Stimulated activated CD8-positive, alpha-beta memory T cell treated with anti-CD3 and anti-CD28 coated beads, Interleukin-2, amount 100 ng/mL, for 48 hours (primary cell): Measurements from ENCODE around the gene PITX2.

Source experiments
- DNase-seq, 2 donors: peaks; one replicate each; pipeline ENCODE4 v3.0.0-alpha.2; 2020; ENCODE audit warnings: low read depth in 2 of 2

PITX2 gene

GRCh38 chr4:110624398-110624780 is 1.5 kb upstream of the PITX2 start:
- no peak for DNase-seq

- DNase-seq: no peak
These were observed 981 bp upstream of the PITX2 start for GRCh38 chr4:110623718-110624397.

- no peak for DNase-seq
These were observed 782 bp downstream of the PITX2 start for GRCh38 chr4:110621839-110622751.

GRCh38 chr4:110621328-110621812 is 1.5 kb downstream of the PITX2 start:
- DNase-seq: no peak

DNA sequence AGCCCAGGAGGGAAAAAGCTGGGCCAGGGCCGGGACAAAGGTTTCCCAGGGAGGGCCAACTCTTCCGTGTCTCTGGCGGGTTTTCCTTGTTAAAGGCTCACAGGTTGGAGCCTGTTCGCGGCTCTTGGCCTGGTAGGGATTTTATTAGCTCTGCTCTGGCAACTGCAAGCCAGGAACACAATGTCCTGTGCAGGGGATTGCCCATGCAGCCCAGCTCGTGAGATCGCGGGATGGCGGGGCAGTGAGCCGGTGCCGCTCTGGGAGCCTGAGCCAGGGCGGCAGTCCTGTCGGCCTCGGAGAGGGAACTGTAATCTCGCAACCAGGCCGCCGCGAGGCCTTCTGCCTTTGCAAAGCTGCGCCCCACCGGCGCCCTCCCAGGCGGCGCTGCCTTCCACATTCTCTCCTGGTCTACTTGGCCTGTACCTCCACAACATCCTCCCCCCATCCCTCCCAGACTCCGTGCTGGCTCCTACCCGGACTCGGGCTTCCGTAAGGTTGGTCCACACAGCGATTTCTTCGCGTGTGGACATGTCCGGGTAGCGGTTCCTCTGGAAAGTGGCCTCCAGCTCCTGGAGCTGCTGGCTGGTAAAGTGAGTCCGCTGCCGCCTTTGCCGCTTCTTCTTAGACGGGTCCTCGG is 2.1 kb downstream of the PITX2 start:
- no peak for DNase-seq

DNA sequence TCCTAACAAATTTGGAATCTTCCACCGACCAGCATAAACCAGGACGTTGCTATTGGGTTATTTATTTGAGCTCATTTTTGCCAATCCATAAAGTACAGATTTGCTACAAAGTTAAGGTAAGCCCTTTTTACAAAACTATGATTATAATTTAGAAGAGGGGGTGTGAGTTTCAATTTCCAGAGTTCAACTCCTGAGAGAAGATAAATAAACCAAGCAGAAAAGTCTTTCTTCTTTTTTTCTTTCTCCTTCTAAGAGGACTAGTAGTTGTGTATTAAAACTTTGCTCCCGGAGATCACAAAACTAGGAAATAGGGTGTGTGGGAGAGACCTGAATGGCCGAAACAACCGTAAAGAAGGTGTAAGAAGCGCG is 2.6 kb downstream of the PITX2 start:
- DNase-seq: no peak

GRCh38 chr4:110619463-110620247 is 3.2 kb downstream of the PITX2 start:
- no peak for DNase-seq

DNA sequence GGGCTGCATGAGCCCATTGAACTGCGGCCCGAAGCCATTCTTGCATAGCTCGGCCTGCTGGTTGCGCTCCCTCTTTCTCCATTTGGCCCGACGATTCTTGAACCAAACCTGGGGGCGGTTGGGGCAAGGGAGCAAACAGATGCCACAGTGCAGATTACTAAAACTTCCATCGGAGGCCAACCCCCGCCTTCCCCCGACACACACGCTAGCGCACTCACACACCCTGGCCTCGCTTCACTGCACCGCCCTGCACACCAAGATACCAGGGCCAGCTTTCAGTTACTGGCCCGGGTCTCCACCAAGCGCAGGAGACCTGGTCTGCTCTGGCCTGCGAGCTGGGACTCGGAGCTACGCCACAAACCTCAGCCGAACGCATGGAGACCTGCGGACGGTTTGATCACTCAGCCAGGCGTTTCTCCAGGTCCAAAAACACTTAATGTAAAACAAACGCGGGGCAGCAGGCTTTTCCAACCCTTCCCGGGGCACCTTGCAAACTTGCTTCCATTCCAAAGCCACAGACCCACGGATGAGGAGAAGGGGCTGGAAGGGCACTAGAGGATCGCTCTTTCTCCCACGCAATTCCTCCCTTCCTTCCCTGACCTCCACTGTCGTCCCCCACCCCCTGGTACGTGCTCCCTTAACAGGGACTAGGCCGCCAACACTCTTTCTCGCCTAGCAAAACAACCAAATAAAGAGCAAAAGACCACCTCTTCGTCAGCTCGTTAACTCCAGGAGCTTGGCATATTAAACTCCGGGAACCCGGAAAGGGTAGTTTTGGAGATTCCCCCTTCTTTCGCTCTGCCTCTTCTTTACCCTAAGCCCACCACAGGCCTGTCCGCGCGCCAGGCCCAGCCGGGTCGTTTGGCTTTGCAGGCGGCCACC is 4.1 kb downstream of the PITX2 start:
- DNase-seq: no peak

- no peak for DNase-seq
These were observed 5.0 kb downstream of the PITX2 start for GRCh38 chr4:110617646-110618580.

DNA sequence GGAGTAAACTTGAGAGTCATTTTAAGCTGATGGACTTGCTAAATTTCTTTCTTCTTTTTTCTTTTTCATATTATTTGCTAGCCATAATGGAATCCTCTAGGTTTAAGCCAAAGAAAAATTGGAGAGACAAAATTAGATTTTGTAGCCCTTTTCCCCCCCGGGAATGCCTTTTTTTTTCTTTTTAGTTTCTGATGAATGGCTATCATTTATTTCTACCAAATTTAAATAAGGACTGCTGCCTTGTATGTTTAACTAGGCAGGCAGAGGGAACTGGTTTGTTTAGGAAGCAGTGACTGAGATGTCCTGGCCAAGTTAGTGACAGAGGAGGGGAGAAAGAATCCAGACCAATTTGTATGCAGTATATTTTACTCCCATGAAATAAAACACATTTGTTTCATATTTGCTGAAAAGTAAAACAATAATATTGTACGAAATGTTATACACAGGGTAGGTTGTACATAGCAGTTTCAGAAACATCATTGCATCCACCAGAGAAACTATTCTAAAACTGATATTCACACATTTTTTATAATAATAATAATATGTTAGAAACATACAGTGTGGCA is 5.7 kb downstream of the PITX2 start:
- no peak for DNase-seq

DNA sequence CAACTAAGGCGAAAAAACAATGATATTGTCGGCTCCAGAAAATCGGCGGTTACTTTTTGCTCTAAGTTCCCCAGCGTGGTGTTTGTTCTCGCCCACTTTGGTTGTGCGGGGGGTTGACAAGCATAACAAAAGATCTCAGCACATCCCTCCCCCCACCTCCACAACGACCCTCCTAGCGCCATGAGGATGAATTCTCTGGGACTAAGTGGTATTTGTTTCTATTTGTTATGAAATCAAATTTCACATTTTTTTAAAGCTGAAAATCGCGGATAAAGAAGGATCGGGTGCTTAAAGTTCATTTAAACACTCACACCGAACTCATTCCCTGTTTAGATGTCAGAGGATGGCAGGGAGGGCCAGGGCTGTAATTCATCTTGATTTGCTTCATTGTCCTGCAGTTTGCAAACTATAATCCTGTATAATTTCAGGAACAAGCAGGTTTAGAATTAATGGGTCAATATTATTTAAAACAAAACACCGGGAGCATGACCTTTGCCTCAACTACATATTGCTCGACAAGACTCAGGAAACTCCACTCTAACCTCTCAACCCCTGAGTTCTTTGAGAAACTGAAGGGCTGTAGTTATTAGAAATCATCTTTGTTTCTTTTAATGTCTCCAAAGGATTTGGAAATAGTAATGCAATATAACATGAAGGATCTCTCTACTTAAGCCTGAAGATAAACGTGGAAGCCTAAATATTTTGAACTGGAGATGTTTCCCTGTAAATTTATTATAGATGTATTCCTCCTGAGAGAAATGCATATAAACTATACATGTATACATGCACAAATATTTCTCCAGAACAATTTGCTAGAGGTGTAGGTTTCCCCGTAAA is 6.4 kb downstream of the PITX2 start:
- no peak for DNase-seq

DNA sequence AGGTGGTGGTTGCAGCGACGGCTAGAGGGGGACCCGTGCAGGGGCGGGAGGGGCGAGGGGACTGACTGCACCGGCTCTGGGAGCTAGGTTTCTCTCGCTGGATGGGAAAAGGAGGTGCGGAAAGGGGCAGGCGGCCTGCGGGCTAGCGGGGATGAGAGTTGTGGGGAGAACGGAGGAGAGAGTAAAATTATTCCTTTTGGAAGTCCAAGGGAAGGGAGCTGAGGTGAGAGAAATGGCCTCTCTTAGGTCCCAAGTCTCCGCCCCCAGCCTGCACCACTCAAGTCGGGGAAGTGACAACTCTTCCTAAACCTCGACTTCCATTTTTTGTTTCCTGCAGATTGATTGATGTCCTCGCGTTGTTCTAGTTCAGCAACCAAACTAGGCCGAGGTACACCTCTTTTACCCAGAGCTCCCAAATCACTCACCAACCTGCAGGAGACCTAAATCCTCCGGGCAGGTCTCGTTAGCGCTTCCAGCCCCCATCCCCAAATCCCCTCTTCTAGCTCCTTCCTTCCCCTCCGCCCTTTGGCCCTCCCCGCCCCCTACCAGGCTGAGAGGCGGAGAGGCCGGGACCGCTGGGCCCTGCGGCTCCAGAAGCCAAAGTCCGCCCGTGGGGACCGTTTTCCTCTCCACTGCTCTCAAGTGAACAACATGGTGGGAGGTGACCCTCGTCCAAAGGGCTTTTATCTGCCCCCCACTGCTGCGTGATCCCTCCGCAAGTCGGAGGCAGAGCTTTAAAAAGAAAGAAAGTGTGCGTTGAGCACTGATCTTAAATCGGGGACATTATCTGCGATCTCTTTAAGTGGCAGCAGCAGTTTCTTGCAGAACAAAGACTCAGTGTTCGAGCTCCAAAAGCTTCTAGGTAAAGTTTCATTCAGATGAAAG is 7.3 kb downstream of the PITX2 start:
- DNase-seq: no peak

DNA sequence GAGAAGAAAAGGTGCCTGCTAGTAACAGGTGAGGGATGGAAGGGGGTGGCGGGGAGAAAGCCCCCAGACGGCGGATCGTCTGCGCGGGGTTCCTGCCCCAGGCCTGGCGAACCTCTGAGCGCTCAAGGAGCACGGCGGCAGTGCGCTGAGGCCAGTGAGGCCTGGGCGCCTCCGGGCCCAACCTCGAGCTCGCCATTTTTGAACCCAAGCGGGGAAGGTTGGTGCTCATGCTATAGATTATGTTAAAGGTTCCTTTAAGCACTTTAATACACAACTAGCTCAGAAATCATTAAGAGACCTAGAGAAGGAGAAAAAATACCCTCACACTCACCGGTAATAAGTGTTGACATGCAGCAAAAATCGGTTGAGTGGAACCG is 7.9 kb downstream of the PITX2 start:
- DNase-seq: no peak

DNA sequence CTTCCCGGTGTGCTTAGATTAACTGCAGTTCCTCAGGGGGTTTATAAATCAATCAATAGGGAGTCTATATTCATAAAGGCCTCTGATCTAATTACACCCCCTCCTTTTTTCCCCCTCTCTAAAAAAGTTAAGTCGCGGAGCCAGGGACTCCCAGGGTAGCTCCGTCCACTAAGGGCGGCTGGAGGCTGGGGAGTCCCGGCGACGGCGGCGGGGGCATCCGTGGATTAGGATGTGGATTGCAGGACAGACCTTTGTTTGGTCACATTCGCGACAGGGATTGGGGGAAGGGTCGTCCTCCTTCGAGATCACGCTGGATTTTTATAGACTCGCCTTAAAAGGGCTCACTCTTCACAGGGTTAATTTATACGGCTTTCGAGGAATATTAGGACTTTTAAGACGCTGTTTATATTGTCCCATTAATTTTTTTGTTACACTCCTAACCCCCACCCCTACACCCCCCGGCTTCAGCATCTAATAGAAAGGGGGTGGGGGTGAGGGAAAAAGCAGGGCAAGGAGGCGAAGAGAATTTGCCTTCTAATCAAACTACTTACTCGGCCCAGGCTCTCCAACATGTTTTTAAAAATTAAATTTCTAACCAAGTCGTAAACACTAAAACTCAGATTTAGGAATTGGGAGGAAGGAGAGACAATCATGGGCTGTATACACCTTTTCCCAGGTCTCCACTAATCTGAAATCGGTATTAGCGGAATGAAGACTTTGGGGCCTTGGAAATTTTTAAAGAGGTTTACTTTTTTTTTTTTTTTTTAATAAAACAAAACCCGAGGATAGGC is 8.5 kb downstream of the PITX2 start:
- DNase-seq: no peak

DNA sequence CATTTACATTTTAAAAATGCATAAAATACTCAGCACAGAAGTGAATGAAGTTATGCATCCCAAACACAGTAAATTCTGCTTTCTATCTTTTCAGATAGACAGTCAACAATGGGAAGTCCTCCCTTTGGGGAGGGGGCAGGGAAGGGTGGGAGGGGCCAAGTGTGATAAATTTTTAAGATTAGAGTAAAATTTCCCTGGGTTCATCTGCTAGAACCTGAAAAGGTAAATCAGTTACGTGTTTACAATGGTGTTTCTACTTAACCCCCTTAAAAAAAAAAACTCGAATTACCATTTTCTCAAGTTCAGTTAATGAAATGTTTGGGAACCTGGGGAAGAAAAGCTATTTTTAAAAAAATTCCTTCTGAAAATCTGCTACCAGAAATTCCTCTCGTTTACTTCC is 9.1 kb downstream of the PITX2 start:
- DNase-seq: no peak

GRCh38 chr4:110612631-110613269 is 10.1 kb downstream of the PITX2 start:
- no peak for DNase-seq
